OCI-LY3 (cell line): Measurements from ENCODE around the gene B4GALNT3.

Source experiments
- H2AFZ ChIP-seq: fragments of 200-600, 300-600 bp; shearing (Covaris generic); 2 replicates; pipeline ENCODE4 v1.6.0; 2014; ENCODE audit warnings: antibody characterized with exemption, low read depth, low read length
- H3K27ac ChIP-seq: fragments of 200-600, 300-600 bp; sonication (generic); 2 replicates; pipeline ENCODE4 v1.5.1; 2014; ENCODE audit warnings: mild to moderate bottlenecking, low read length, moderate library complexity, mixed read lengths
- H3K27me3 ChIP-seq: fragments of 200-600, 300-600 bp; sonication (generic); 2 replicates; pipeline ENCODE4 v1.6.1; 2014; ENCODE audit warnings: low read depth, low read length, mixed read lengths
- H3K36me3 ChIP-seq: fragments of 200-600, 300-600 bp; sonication (generic); replicated peaks from 2 replicates; pipeline ENCODE3; 2014; ENCODE audit warnings: low read depth, low read length, mixed read lengths
- H3K4me1 ChIP-seq: fragments of 300-600, 200-600 bp; sonication (generic); 2 replicates; pipeline ENCODE4 v1.6.1; 2014; ENCODE audit warnings: low read length, mixed read lengths
- H3K4me2 ChIP-seq: fragments of 200-600, 300-600 bp; sonication (generic); 2 replicates; pipeline ENCODE4 v1.6.1; 2014; ENCODE audit warnings: low read length, mixed read lengths
- H3K4me3 ChIP-seq: fragments of 300-600, 200-600 bp; sonication (generic); 2 replicates; pipeline ENCODE4 v1.5.1; 2014; ENCODE audit warnings: antibody characterized with exemption, mild to moderate bottlenecking, low read length, moderate library complexity
- H3K79me2 ChIP-seq: fragments of 300-600, 200-600 bp; shearing (Covaris generic); 2 replicates; pipeline ENCODE4 v1.6.1; 2014; ENCODE audit warnings: mild to moderate bottlenecking, low read length, mixed read lengths
- H3K9ac ChIP-seq: fragments of 300-600, 200-600 bp; shearing (Covaris generic); 2 replicates; pipeline ENCODE4 v1.6.0; 2014; ENCODE audit warnings: mild to moderate bottlenecking, low read length, moderate library complexity
- H3K9me3 ChIP-seq: fragments of 200-600, 300-600 bp; shearing (Covaris generic); 2 replicates; pipeline ENCODE4 v1.6.1; 2014; ENCODE audit warnings: low read length, mixed read lengths; ENCODE audit not compliant: insufficient read depth
- H4K20me1 ChIP-seq: fragments of 200-600, 300-600 bp; sonication (generic); 2 replicates; pipeline ENCODE4 v1.6.1; 2016; ENCODE audit warnings: low read length, mixed read lengths; ENCODE audit not compliant: insufficient read depth
- EZH2phosphoT487 ChIP-seq: fragments of 200-600 bp; shearing (Covaris generic); IDR thresholded peaks from 2 replicates; pipeline ENCODE4 v1.6.1; 2018; ENCODE audit warnings: antibody characterized with exemption, mixed run types, low read depth
- TF ChIP-seq, protein P1 (sequence below): fragments of 200-600, 300-600 bp; sonication (generic); IDR thresholded peaks from 2 replicates; pipeline ENCODE4 v1.5.1; 2014; ENCODE audit warnings: antibody characterized with exemption, low read length, low read depth

Gene B4GALNT3

DNA sequence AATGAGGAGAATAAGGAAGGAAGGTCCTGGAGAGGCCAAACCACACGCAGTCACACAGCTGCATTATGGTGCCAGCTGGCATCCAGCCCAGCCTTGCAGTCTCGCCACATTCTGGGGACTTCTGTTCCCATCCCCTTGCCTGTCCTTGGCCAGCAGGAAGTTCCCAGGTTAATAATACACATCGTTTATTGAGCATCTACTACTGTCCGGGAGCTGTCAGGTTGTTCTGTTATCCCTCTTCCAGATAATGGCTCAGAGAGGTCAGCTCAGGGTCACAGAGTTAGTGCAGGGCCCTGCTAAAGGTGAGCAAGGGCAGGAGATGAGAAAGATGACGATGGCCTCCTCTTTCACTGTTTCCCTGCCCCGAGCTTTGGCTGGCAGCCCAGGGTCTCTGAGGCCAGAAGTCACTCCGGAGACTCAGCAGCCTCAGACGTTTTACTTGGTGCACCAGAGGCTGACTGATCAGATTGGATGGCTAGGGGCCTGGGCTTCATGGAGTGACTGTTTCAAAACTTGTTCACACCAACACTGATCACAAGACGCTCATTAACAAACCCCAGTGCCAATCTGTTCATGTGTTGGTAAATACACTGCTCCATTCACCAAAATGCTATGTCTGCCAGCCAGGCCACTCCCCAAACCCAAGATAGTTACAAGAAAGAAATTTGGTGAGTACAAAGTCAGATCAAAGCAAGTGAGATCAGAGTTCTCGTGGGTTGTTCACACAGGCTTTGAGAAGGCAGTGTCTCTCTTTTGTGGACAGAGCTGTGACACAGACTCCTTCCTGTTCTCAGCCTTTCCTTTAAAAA is 79.2 kb downstream of the B4GALNT3 start:
- no peak overlapping the region for H3K4me2 ChIP-seq

DNA sequence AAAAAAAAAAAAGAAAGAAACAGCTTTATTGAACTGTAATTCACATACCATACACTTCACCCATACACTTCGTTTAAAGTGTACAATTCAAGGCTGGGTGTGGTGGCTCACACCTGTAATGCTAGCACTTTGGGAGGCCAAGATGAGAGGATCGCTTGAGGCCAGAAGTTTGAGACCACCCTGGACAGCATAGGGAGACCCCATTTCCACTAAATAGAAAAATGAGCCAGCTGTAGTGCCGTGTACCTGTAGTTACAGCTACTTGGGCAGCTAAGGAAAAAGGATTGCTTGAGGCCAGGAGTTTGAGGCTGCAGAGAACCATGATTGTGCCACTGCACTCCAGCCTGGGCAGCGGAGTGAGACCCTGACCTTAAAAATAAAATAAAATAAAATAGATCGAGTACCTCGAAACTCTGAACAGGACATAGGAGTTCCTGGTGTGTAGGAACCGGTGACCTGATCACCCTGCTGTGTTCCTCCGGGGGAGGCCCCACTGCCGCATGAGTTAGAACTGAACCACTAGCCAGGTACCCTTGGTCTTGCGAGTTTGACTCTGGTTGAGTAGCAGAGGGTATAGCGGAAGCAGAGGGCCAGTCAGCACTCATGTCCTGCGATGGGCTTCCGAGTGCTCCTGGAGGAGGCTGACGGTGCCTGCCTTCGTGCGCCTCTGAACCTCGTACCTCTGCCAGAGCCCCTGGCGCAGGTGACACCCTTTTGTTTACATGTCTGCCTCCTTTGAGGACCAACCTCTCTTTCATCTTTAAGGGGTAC is 80.0 kb downstream of the B4GALNT3 start:
- Histone ChIP-seq H3K36me3 (no peaks in the 10 kb centered on the region), H3K4me3 (no peak overlapping the region), H3K27me3 (peaks cover 6% of the 10 kb centered on the region), H3K9ac (no peak overlapping the region), H2AFZ (no peak overlapping the region), H3K4me1 (no peaks in the 10 kb centered on the region), H3K4me2 (no peak overlapping the region), H3K9me3 (no peaks in the 10 kb centered on the region), H3K27ac (no peak overlapping the region), H3K79me2 (no peaks in the 10 kb centered on the region), H4K20me1 (no peaks in the 10 kb centered on the region)
- no peak for TF ChIP-seq EZH2phosphoT487
- TF ChIP-seq, protein P1, sequence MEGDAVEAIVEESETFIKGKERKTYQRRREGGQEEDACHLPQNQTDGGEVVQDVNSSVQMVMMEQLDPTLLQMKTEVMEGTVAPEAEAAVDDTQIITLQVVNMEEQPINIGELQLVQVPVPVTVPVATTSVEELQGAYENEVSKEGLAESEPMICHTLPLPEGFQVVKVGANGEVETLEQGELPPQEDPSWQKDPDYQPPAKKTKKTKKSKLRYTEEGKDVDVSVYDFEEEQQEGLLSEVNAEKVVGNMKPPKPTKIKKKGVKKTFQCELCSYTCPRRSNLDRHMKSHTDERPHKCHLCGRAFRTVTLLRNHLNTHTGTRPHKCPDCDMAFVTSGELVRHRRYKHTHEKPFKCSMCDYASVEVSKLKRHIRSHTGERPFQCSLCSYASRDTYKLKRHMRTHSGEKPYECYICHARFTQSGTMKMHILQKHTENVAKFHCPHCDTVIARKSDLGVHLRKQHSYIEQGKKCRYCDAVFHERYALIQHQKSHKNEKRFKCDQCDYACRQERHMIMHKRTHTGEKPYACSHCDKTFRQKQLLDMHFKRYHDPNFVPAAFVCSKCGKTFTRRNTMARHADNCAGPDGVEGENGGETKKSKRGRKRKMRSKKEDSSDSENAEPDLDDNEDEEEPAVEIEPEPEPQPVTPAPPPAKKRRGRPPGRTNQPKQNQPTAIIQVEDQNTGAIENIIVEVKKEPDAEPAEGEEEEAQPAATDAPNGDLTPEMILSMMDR: no peak

More for the DNA sequence above, 79.2 kb downstream of the B4GALNT3 start:
- Histone ChIP-seq H4K20me1 (no peaks in the 10 kb centered on the region), H3K4me1 (no peaks in the 10 kb centered on the region), H3K36me3 (no peaks in the 10 kb centered on the region), H3K27ac (no peak overlapping the region), H3K9ac (no peak overlapping the region), H3K27me3 (no peaks in the 10 kb centered on the region), H3K9me3 (no peaks in the 10 kb centered on the region), H2AFZ (no peak overlapping the region), H3K4me3 (no peak overlapping the region), H3K79me2 (no peaks in the 10 kb centered on the region)
- no peak for TF ChIP-seq EZH2phosphoT487
- TF ChIP-seq, protein P1: no peak

DNA sequence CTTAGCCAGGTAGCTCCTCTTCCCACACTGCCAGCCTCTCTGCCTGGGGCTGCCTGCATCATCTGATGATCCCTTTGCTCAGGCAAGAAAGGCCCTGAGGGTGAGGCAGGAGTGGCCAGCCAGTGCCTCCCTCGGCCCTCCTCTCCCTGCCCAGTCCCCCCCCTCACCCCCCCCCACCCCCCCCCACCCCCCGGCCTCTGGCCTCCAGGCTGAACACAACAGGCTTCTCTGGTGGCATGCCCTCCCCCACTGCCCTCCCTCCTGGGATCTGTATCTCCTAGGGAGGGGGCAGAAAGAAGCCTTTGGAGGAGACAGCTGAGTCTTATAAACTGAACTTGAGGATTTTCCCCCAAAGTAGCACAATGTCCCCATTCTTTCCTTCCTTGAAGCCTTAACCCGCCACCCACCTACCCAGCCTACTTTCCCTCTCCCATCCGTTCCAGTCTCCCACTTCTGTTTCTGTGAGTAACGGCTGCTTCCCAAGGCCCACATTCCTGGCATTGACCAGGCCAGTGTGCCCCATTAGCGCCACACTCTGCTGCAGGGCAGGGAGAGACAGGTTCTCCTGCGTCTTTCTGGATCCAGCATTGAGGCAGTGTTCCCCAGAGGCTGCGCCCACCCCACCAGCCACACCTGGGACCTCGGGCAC is 82.1 kb downstream of the B4GALNT3 start:
- no peak overlapping the region for H3K9ac ChIP-seq
- H3K79me2 ChIP-seq: no peaks in the 10 kb centered on the region
- no peaks in the 10 kb centered on the region for H3K9me3 ChIP-seq
- H3K36me3 ChIP-seq: no peaks in the 10 kb centered on the region
- no peak overlapping the region for H3K4me2 ChIP-seq
- peaks cover 6% of the 10 kb centered on the region; the same call in 1 of the 2 replicates for H3K4me1 ChIP-seq
- no peak overlapping the region for H3K4me3 ChIP-seq
- H4K20me1 ChIP-seq: no peaks in the 10 kb centered on the region
- no peak overlapping the region for H2AFZ ChIP-seq
- no peak overlapping the region for H3K27ac ChIP-seq
- peaks cover 14% of the 10 kb centered on the region for H3K27me3 ChIP-seq
- no peak for TF ChIP-seq EZH2phosphoT487

DNA sequence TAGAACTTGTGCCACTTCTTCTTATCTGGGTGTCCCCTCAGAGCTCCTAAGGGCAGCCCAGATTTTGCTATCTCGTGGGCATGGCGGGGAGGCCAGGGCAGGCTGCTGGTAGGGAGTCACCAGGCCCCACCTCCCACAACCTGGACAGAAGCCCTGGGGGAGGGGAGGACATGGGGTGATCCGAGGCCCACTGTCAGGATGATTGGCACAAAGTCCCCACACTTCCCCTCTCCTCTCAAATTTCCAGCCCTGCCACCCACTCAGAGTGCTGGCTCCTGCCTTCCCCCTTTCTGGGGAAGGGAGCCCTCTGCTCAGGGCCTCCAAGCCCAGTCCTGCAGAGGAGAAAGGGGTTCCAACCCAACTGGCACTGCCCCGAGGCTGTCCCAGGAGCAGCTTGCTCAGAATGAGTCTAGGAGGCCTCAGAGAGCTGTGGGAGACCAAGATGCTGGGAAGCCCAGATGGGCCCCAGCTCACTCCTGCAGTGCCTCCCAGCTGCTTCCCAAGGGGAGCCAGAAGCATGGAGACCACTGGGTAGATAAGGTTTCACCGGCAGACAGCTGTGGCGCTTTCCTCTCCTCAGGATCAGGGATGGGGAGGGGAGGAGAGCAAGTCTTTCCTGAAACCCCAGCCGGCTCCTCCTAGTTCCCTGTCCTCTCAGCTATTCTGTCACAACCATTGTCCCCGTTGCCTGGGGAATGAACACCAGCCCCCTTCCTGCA is 82.8 kb downstream of the B4GALNT3 start:
- peaks cover 15% of the 10 kb centered on the region for H3K27me3 ChIP-seq
- H3K4me2 ChIP-seq: no peak overlapping the region
- H2AFZ ChIP-seq: no peak overlapping the region
- H3K9me3 ChIP-seq: no peaks in the 10 kb centered on the region
- H4K20me1 ChIP-seq: no peaks in the 10 kb centered on the region
- H3K36me3 ChIP-seq: no peaks in the 10 kb centered on the region
- H3K9ac ChIP-seq: no peak overlapping the region
- peaks cover 12% of the 10 kb centered on the region; the same call in 1 of the 2 replicates for H3K4me1 ChIP-seq
- no peak overlapping the region for H3K27ac ChIP-seq
- H3K79me2 ChIP-seq: no peaks in the 10 kb centered on the region
- no peak overlapping the region for H3K4me3 ChIP-seq
- no peak for TF ChIP-seq EZH2phosphoT487
- TF ChIP-seq, protein P1: no peak
